Activated CD4-positive, alpha-beta T cell treated with anti-CD3 and anti-CD28 coated beads for 1 hour (primary cell): ENCODE data around the gene ITPRID2.

Experiments used
- DNase-seq: peaks from one replicate; pipeline ENCODE4 v3.0.0-alpha.2; 2020

ITPRID2 gene

DNA sequence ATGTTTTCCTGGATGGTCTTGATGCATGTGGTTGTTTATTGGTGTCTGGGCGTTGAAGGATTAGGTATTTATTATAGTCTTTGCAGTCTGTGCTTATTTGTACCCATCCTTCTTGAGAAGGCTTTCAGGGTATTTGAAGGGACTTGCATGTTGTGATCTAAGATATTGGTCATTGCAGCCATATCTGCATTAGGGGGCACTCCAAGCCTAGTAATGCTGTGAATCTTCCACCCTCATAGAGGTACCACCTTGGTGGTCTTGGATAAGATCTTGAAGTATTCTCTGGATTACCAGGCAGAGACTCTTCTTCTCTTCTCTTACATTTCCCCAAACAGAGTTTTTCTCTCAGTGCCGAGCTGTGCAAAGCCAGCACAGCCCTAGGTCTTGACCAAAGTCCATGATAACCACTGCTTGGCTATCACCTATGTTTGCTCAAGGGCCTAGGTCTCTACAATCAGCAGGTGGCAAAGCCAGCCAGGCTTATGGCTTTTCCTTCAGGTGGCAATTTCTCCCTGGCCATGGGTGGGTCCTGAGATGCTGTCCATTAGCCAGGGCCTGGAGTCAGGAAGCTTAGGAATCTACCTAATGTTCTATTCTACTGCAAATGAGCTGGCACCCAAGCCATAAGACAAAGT, 78.7 kb downstream of the ITPRID2 start:
- DNase-seq, result no peak

DNA sequence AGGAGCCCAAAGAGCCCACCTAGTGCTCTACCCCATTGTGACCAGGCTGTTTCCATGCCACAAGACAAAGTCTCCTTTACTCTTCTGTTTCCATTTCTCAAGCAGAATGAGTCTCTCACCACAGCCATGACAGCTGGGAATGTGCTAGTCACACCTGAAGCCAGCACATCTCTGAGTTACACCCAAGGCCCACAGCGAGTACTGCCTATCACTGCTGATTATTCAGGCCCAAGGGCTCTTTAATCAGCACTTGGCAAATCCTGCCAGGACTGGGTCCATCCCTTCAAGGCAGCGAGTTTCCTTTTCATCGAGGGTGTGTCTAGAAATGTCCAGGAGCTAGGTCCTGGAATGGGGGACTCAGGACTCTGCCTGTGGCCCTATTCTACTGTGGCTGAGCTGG, 79.5 kb downstream of the ITPRID2 start:
- DNase-seq, result no peak

DNA sequence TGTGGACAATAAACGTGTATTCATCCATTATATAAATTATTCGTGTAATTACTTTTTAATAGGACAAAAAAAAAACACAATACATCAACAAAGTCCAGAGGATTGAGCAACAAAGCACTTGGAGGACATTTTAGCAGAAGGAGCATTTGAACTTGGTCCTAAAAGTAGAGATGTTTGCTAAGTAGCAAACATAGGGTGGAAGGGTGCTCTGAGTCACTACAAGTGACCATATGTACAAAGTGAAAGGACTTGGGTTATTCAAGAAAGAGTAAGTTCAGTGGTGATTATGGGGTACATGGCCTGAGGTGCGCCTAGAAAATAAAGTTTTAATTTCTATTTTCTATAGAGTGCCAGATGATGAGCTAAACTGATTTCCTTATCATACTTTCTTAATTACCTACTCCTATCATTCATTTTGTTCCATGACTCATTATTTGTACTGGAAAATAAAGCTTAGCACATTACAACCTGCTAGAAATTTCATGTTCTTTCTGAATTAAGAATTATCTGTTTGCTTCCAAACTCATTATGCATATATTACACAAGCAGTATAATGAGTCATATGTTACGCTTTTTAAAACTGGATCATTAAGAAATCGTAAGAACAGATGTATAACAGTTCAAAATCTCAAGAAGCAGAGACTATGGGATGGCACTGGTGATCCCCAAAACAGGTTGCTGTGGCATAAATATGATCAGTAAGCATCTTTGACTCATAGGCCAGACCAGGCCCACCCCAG, 81.1 kb downstream of the ITPRID2 start:
- DNase-seq, result no peak

DNA sequence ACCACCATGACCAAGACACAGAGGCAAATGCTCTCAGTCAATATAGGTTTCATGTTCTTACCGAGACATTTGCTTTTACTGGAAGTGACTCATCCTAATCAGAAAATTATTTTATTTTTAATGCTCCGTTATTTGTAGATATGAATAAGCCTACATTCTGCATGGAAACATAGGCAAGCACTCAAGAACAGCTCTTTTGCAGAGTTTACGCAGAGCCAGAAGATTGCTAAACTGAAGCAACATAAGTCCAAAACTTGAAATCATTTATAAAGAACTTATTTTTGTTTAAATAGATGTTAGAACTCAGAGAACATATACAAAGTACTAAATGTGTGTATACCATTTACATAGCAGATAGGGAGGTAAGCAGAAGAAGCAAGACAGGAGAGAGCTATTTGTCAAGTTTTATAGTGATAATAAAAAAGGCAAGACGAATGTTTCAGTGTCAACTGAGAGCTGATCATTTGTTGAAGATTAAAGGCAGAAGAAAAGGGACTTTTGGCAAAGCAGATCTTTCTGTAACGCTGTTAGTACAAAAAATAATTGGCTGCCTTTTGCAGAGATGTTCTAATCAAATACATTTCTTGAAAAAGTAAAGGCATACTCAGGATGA, 81.7 kb downstream of the ITPRID2 start:
- no peak for DNase-seq

DNA sequence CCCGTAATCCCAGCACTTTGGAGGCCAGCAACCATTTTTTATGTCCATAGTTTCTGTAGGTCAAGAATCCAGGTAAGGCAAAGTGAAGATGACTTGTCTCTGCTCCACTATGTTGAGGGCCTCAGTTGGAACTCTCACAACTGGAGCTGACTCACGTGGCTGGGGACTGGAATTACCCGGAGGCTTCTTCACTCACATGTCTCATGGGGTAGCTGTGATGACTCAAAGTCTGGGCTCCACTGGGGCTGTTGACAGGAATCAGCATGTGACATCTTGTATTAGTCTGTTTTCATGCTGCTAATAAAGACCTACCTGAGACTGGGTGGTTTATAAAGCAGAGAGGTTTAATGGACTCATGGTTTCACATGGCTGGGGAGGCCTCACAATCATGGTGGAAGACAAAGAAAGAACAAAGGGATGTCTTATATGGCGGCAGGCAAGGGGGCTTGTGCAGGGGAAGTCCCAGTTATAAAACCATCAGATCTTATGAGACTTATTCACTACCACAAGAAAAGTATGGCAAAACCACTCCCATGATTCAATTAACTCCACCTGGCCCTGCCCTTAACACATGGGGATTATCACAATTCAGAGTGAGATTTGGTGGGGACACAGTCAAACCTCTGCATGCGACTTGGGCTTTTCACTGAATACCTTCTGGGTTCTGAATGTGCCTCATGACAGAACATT, 86.3 kb downstream of the ITPRID2 start:
- DNase-seq, result no peak

DNA sequence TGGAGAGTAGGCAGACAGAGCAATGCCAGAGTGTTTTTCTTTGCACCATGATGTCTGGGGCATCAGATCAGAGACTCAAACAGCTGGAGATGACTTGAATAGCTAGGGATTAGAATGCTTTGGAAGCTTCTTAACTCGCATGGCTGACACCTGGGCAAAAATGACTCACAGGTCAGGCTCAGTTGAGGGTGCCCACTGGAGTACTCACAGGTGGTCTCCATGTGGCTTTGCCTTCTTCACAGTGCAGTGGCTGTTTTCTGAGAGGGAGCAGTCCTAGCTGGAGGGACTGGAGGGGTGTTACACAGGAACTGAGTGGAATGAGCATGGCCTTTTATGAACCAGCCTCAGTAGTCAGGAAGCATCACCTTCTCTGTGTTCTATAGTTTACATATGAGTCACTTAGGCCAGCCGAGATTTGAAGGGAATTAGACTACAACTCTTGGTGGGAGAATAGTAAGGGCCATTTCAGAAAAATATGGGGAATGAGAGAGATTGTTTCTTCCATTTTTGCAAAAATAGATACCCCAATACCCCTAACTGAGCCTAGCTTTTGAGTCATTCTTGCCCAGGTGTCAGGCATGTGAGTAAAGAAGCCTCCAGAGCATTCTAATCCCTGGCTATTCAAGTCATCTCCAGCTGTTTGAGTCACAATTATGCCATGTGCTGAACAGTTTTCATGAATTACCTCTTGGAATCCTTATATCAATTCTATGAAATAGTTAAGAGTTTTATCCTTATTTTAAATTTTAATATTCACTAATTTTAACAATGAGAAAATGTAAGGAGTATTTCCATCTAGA, 87.0 kb downstream of the ITPRID2 start:
- no peak for DNase-seq
